SH-SY5Y (cell line): ENCODE data around the gene CRB3.

Source experiments
- GATA2 ChIP-seq: IDR thresholded peaks from 2 replicates; pipeline ENCODE4 v1.6.1; 2011; ENCODE audit warnings: mild to moderate bottlenecking, low read depth, low read length
- GATA3 ChIP-seq: IDR thresholded peaks from 2 replicates; pipeline ENCODE4 v1.6.1; 2011; ENCODE audit warnings: low read depth, mild to moderate bottlenecking, low read length, moderate library complexity

CRB3 gene

GRCh38 chr19:6452223-6452614 lies 11.9 kb upstream of the CRB3 start:
- TF ChIP-seq GATA2, result no peak
- TF ChIP-seq GATA3, result no peak

- TF ChIP-seq GATA2, result no peak
- TF ChIP-seq GATA3, result no peak
Measured at GRCh38 chr19:6452899-6453298, 11.2 kb upstream of the CRB3 start.

- TF ChIP-seq GATA3 (no peak), GATA2 (no peak)
Measured at GRCh38 chr19:6453951-6454565, 10.0 kb upstream of the CRB3 start.

DNA sequence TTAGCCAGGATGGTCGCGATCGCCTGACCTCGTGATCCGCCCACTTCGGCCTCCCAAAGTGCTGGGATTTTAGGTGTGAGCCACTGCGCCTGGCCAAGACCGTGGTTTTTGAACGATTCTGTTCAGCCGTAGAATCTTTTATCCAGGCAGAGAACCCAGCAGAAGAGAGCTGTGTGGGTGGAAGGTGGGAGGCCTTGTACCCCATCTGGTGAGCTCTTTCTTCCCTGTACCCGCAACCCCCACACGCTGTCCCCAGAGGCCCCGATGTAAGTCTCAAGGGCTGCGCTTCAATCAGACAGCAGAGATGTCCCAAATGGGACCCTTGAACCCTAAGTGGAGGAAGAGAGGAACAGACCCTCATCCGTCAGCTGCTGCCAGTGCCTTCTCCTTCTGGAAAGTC lies 8.1 kb upstream of the CRB3 start:
- TF ChIP-seq GATA3, result no peak
- TF ChIP-seq GATA2, result no peak

DNA sequence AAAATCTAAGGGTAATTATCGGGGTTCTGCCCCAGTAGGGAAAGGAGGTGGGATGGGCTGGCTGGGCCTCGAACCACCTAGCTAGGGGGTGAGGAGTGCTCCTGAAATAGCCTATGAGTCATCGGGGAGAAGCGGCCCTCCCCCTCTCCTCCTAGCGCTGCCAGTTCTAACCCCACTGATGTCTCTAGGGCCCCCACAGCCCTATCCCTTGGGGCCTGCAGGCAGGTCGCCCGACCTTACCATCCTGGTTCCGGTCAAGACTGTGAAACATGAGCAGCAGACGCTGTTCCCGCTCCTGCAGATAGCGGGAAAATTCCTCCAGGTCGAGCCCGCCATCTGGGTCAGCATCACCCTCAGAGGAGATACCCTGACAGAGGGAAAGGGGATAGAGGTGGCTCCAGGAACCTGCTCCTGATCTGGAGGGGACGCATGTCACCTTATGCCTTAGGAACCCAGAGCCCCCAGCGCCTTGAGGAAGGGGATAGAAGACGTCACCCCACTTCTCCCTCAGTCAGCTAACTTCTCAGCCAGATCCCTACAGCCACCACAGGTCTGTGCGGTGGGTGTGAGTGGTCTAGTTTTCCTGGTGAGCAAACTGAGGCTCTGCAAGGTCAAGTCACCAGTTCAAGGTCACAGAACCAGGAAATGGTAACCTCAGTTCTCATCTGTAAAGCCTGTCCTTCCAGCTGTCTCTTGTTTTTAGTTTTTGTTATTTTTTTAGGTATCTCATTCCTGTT lies 5.9 kb upstream of the CRB3 start:
- no peak for TF ChIP-seq GATA2
- TF ChIP-seq GATA3, result no peak

GRCh38 chr19:6458695-6459261 lies 5.3 kb upstream of the CRB3 start:
- TF ChIP-seq GATA2, result no peak
- TF ChIP-seq GATA3, result no peak

- no peak for TF ChIP-seq GATA2
- no peak for TF ChIP-seq GATA3
Measured at GRCh38 chr19:6459262-6460098, 4.6 kb upstream of the CRB3 start, which contains the start of gene SLC25A23. Gene SLC25A23 (minus strand): TSS chr19:6459792. CDS start chr19:6459628, 164 bp downstream.

DNA sequence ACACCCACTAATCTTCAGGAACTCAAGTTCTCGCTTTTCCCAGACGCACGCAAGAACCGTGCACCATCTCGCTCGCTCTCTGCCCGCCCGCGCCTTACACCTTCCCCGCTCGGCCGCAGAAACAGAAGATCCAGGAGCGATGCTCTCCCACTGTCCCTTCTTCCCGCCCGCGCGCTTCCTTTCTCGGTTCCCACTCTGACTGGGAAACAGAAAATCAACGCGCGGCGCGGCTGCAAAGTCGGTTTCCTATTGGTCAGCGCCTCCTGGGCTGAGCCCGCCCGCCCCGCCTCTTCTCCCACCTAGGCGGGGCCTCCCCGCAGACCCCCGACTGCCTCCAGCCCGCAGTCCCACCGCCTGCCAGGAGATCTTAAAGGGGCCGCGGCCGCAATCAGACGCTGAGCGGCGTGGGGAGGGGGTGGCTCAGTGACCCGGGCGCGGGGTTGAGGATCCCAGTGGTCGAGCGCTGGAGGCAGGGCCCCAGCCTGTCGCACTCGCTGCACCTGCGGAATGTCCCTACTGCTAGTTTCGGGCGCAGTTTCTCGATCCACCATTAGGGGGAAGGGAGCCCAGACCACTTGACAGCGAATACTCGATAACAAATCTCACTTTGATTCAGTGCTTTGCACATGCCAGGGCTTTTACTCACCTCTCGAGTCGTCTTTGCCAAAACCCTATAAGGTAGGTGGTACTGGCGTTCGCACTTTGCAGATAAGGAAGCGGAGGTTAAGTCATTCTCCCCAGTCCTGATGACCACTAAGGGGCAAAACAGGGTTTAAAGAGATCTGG lies 3.8 kb upstream of the CRB3 start:
- TF ChIP-seq GATA2 (no peak; the same call in 1 of the 2 replicates), GATA3 (no peak)

DNA sequence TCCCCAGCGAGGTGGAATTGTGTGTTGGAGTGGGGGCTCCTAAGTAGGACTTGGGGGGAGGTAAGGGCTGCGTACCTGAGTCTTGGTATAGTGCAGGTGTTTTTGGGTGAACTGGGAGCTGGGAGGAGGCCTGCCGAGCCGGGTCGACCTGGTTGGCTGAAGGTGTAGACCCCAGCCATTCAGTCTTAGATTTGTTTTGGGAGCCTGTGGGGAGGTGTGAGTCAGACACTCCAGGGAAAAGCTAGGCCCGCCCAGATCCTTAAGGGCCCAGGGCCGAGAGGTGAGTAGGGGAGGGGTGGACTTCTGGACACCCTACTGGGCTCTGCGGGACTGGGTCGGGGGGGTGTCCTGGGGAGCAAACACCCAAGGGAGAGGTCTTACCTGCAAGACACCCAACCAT lies 935 bp downstream of the CRB3 start:
- TF ChIP-seq GATA3 (no peak), GATA2 (no peak)

DNA sequence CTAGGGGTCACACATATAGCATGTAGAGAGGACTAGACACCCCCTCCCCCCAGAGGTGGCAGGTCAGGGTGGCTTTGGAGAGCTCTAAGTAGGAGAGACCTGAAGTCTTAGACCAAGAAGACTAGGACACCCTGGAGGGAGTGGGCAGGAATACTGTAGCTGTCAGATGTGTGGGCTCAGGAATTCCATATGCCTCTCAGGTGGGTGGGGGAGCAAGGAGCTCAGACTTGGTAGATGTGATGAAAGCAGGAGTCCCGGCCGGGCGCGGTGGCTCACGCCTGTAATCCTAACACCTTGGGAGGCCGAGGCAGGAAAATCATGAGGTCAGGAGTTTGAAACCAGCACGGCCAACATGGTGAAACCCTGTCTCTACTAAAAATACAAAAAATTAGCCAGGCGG lies 1.6 kb downstream of the CRB3 start:
- TF ChIP-seq GATA2 (no peak), GATA3 (no peak)

GRCh38 chr19:6466526-6467248 lies 2.6 kb downstream of the CRB3 start:
- TF ChIP-seq GATA3 (no peak), GATA2 (no peak)

DNA sequence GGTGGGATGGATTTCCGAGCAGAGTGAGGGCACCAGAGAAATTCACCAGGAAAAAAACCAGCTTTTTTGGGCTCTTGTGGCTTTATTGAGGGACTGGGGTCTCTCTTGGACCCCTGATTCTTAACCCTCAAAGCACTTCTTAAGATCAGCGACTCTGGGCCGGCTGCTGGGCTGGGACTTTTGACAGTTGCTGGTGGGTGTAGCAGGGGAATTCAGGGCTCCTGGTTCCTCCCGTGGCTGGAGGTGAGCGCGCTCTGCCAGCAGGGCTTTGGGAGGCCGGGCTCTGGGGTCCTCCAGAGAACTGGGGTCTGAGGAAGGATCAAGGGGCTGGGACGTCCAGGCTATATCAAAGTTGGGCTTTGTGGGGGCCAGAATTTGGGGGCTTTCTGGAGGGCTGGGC lies 3.3 kb downstream of the CRB3 start:
- no peak for TF ChIP-seq GATA3
- TF ChIP-seq GATA2, result no peak

DNA sequence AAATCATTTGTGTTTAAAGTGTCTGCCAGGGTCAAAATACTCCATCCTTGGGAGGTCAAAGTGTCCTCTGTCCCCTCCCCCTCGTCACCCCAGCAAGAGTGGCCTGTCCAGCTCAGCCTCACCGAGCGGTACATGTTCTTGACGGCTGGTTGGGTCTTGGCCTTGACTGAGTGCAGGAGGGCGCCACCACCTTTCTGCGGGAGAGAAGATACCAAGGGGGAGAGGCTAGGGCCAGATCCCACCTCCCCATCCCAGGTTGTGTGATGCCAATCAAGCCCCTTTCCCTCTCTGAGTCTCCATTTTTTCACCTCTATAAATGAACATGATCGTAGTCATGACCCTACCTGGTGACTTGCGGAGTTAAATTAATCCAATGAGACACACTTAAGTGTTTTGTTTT lies 6.1 kb downstream of the CRB3 start:
- no peak for TF ChIP-seq GATA3
- no peak for TF ChIP-seq GATA2
